Body of pancreas (tissue), 4 donors: ENCODE data around the gene CLIC3. TPM values are rescaled to one million over a fixed set of nuclear protein-coding genes. Genes with fewer than 3 reads are reported as not detected.

Source experiments
- ATAC-seq: fragments of 150-250 bp; one replicate; pipeline ENCODE4 v1.9.1; 2016
- DNase-seq, 4 donors: peaks; one replicate each; pipeline ENCODE4 v3.0.0-alpha.2; 2019
- H3K27ac ChIP-seq, 4 donors: fragments of 200-600 bp; sonication (generic); 1 replicate in 3 of 4; 2 replicates in 1 of 4; pipeline versions ENCODE4 v1.5.1 to v1.6.1; 2016 to 2019; ENCODE audit warnings: mild to moderate bottlenecking in 1 of 4, mixed read lengths in 1 of 4, moderate library complexity in 1 of 4
- H3K27me3 ChIP-seq, 2 donors: fragments of 200-600 bp; sonication (generic); one replicate each; pipeline ENCODE4 v1.6.0; 2016; ENCODE audit warnings: mild to moderate bottlenecking in 1 of 2
- H3K36me3 ChIP-seq, 2 donors: fragments of 200-600 bp; sonication (generic); replicated peaks in 1 of 2; 2 replicates each; pipeline ENCODE4 v1.5.1; 2016; ENCODE audit warnings: low read depth in 2 of 2; ENCODE audit not compliant: insufficient read depth in 1 of 2
- H3K4me1 ChIP-seq: fragments of 200-600 bp; sonication (generic); one replicate; pipeline ENCODE4 v1.6.0; 2016
- H3K4me3 ChIP-seq, 2 donors: fragments of 200-600 bp; sonication (generic); 1 replicate in 1 of 2; 2 replicates in 1 of 2; pipeline ENCODE4 v1.5.1; 2016 to 2019
- H3K9me3 ChIP-seq, 3 donors: fragments of 200-600 bp; sonication (generic); 1 replicate in 2 of 3; 2 replicates in 1 of 3; pipeline ENCODE4 v1.5.1; 2016
- POLR2A ChIP-seq, 3 donors: fragments of 450-650 bp; IDR thresholded peaks; one replicate each; pipeline ENCODE4 v1.6.1; 2016; ENCODE audit warnings: antibody characterized with exemption in 3 of 3, mild to moderate bottlenecking in 2 of 3
- WGBS, 2 donors: methylation state at CpG; one replicate each; pipeline ENCODE4 v1.1.5; 2017; 5-methylcytosine and 5-hydroxymethylcytosine counted together
- intact Hi-C: fragments of 100-400 bp; cut with DNase I; formaldehyde crosslinking; loops from one replicate; pipeline ENCODE4 v1.15.1; 2023
- total RNA-seq, 2 donors: library from RNA; depleted of rRNA; stranded (reverse); fragments of >200 nt; gene quantifications; one replicate each; pipeline ENCODE4 v1.1.0, GENCODE V29; 2016
- TF ChIP-seq, protein P1 (sequence below), 7 experiments: fragments of 450-650 bp in 4 of 7; fragments of 200-600 bp in 3 of 7; sonication (generic) in 3 of 7; IDR thresholded peaks; one replicate each; pipeline ENCODE4 v1.5.1; 2016 to 2019; ENCODE audit warnings: antibody characterized with exemption in 7 of 7

The CLIC3 gene
- total RNA-seq, 2 donors from 2014 or later, result 2.0 TPM; not detected in 1

DNA sequence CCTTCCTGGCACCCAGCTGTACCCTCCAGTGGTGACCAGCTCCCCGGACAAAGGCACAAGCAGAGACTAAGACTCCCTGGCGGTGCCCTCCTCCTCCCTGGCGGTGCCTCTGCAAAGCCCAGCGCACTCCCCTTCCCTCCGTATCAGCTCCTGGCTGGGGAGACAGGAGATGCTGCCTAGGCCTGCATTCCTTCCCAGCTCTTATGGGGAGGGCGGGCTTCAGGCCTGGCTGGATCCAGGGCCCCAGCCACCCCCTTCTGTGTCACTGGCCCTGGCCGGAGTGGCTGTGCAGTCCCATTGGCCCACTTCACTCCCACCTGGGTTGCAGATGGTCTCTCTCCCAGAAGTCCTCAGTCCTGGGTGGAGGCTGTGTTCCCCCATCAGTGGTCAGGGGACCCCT lies 37.9 kb downstream of the CLIC3 start:
- DNase-seq, result no peak
- peak; percentile 10 for ATAC-seq
- Histone ChIP-seq H3K4me3 (no peak overlapping the region), H3K4me1 (no peaks in the 10 kb centered on the region), H3K27me3 (no peaks in the 10 kb centered on the region), H3K9me3 (no peaks in the 10 kb centered on the region), H3K36me3 (no peaks in the 10 kb centered on the region), H3K27ac (no peak overlapping the region)
- TF ChIP-seq, protein P1, sequence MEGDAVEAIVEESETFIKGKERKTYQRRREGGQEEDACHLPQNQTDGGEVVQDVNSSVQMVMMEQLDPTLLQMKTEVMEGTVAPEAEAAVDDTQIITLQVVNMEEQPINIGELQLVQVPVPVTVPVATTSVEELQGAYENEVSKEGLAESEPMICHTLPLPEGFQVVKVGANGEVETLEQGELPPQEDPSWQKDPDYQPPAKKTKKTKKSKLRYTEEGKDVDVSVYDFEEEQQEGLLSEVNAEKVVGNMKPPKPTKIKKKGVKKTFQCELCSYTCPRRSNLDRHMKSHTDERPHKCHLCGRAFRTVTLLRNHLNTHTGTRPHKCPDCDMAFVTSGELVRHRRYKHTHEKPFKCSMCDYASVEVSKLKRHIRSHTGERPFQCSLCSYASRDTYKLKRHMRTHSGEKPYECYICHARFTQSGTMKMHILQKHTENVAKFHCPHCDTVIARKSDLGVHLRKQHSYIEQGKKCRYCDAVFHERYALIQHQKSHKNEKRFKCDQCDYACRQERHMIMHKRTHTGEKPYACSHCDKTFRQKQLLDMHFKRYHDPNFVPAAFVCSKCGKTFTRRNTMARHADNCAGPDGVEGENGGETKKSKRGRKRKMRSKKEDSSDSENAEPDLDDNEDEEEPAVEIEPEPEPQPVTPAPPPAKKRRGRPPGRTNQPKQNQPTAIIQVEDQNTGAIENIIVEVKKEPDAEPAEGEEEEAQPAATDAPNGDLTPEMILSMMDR (IDR thresholded peaks at IDR 0.05), result no peak
- TF ChIP-seq POLR2A (IDR thresholded peaks at IDR 0.05), result no peak
- WGBS, 2 donors, result 80 to 83% methylated on average over 4 to 6 of the region's 7 CpGs
- intact Hi-C loops, result no loop called here

DNA sequence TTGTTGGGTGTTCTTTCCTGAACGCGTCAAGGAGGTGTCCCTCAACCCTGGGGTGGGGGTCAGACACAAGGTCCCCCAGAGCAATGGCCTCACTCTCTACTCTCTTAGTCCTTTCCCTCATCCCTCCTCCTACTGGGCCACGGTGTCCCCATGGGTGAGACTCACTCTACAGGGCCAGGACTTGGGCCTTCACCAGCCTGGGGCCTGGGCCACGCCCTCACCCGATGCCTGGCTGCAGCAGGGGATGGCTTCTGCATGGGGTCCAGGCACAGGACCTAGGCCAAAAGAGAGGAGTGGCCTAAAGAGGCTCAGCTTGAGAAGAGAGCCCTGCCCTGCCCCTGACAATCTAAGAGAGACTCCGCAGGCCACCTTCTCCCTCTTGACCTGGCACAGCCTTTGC lies 38.5 kb downstream of the CLIC3 start:
- Histone ChIP-seq H3K27ac (no peak overlapping the region), H3K36me3 (no peaks in the 10 kb centered on the region), H3K4me3 (no peak overlapping the region), H3K27me3 (no peaks in the 10 kb centered on the region), H3K9me3 (no peaks in the 10 kb centered on the region), H3K4me1 (no peaks in the 10 kb centered on the region)
- 88 to 100% methylated on average over 3 to 5 of the region's 6 CpGs for WGBS, 2 donors
- DNase-seq (no peak), ATAC-seq (no peak)
- intact Hi-C loops, result no loop called here
- TF ChIP-seq POLR2A (IDR thresholded peaks at IDR 0.05), result no peak
- TF ChIP-seq, protein P1 (IDR thresholded peaks at IDR 0.05), result no peak

DNA sequence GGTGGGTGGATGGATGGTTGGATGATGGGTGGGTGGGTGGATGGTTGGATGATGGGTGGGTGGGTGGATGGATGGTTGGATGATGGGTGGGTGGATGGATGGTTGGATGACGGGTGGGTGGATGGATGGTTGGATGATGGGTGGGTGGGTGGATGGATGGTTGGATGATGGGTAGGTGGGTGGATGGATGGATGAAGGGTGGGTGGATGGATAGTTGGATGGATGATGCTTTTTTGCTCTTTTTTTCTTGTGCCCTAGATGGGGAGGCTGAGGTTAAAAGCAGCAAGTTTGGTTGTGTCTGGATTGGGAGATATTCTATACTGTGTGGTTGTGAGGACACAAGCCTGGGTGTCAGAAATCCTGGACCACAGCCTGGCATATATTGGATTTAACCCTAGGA lies 38.9 kb downstream of the CLIC3 start:
- no peaks in the 10 kb centered on the region for H3K9me3 ChIP-seq
- 73 to 94% methylated on average over 1 of the region's 1 CpG for WGBS, 2 donors
- ATAC-seq, result no peak
- H3K27me3 ChIP-seq, result no peaks in the 10 kb centered on the region
- no peak overlapping the region for H3K4me3 ChIP-seq
- no peak for DNase-seq
- TF ChIP-seq POLR2A (IDR thresholded peaks at IDR 0.05), result no peak
- TF ChIP-seq, protein P1 (IDR thresholded peaks at IDR 0.05), result no peak
- peaks cover under 1% of the 10 kb centered on the region for H3K4me1 ChIP-seq
- no peak overlapping the region for H3K27ac ChIP-seq
- intact Hi-C loops, result no loop called here
- H3K36me3 ChIP-seq, result no peaks in the 10 kb centered on the region

DNA sequence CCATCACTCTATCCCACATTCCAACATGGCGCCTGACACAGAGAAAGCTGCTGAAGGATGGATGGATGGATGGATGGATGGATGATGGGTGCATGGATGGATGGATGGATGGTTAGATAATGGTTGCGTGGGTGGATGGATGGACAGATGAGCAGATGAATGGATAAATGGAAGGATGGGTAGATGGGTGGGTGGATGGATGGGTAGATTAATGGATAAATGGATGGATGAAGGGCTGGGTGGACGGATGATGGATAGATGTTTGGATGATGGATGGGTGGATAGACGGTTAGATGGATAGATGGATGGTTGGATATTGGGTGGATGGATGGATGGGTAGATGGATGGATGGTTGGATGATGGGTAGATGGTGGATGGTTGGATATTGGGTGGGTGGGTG lies 39.8 kb downstream of the CLIC3 start:
- intact Hi-C loops, result no loop called here
- H3K27ac ChIP-seq, result no peak overlapping the region
- no peaks in the 10 kb centered on the region for H3K9me3 ChIP-seq
- 88 to 95% methylated on average over 4 of the region's 4 CpGs for WGBS, 2 donors
- H3K4me3 ChIP-seq, result no peak overlapping the region
- H3K27me3 ChIP-seq, result no peaks in the 10 kb centered on the region
- ATAC-seq, result no peak
- H3K36me3 ChIP-seq, result no peaks in the 10 kb centered on the region
- TF ChIP-seq, protein P1 (IDR thresholded peaks at IDR 0.05), result no peak
- TF ChIP-seq POLR2A (IDR thresholded peaks at IDR 0.05), result no peak
- no peak for DNase-seq
- H3K4me1 ChIP-seq, result peaks cover 9% of the 10 kb centered on the region

DNA sequence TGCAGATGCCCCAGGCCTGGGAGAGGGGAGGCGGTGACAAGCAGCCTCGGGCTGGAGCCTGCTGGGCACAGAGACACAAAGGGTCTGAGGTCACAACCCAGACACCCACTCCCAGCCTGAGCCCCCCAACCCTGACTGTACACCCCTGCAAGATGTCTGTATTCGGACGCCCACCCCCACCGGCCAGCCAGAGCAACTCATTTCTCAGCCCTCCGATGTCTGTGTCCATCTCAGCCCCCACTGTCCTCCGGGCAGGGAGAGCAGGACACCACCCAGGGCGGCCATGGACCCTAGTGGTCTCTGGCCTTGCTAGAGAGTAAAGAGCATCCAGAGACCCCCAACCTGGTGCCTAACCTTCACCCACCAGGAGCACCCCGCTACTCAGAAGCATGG lies 40.4 kb downstream of the CLIC3 start:
- no peaks in the 10 kb centered on the region for H3K36me3 ChIP-seq
- DNase-seq (no peak), ATAC-seq (no peak)
- no peak overlapping the region for H3K27ac ChIP-seq
- no peaks in the 10 kb centered on the region for H3K9me3 ChIP-seq
- WGBS, 2 donors, result 90 to 100% methylated on average over 2 to 9 of the region's 9 CpGs
- intact Hi-C loops, result no loop called here
- H3K27me3 ChIP-seq, result no peaks in the 10 kb centered on the region
- no peak for TF ChIP-seq POLR2A (IDR thresholded peaks at IDR 0.05)
- TF ChIP-seq, protein P1 (IDR thresholded peaks at IDR 0.05), result no peak
- H3K4me1 ChIP-seq, result peaks cover 15% of the 10 kb centered on the region
- H3K4me3 ChIP-seq, result no peak overlapping the region
